Measurements from ENCODE around the gene PDZRN3.

PDZRN3 gene

DNA sequence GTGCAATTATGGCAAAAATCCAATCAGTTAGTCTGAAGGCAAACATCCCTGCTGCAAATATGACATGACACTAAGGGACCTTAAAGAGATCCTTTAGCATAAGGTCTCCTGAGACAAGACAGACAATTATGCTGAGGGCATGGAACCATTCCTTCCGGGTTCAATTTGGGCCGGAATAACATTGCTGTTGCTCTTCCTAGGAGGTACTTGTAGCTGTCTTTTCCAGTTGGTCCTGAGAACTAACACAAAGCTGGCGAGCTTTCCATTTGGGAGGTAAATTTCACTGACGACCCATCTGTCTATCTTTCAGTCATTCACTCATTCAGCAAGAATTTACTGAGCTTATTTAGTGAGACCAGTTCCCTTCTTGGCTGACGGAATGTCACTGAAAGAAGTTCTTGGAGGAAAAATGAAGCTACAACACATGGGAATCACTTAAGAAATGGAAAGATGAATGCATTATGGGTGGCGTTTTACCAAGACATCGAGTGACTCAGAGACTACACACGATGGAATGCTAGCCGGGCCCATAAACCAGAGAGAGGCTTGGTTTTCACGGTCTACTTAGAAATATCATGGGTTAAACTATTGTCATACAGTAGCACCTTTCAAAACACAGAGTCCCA, 215.5 kb downstream of the PDZRN3 start:
- Mint-ChIP-seq H3K4me1 (peaks cover 74% of the 10 kb centered on the region), H3K27ac (no peak overlapping the region), H3K27me3 (ENCODE audit: low read depth) (no peaks in the 10 kb centered on the region), H3K9me3 (no peaks in the 10 kb centered on the region), H3K36me3 (ENCODE audit: low read depth) (peaks cover 4% of the 10 kb centered on the region), H3K4me3 (no peak overlapping the region)
- TF ChIP-seq CTCF (IDR thresholded peaks at IDR 0.05; ENCODE audit: unreplicated experiment in 3 of 3), result no peak

DNA sequence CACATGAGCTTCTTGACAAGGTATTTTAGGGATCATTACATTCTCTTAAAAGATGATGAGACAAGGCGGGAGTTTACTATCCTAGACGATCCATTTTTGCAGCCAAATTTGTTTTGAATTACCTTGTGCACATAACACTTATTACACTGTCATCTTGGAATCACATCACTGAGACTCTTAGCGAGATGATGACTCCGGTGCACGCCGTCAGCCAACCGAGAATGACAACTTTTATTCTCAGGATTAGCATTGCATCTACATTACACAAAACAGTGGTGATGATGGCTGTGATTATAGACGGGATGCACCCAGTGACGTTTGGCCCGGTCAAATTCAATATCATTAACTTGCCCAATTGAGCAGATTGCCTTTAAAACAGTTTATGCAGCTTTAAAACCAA, 216.1 kb downstream of the PDZRN3 start:
- no peaks in the 10 kb centered on the region for H3K9me3 Mint-ChIP-seq
- H3K27me3 Mint-ChIP-seq (ENCODE audit: low read depth), result no peaks in the 10 kb centered on the region
- TF ChIP-seq CTCF (IDR thresholded peaks at IDR 0.05; ENCODE audit: unreplicated experiment in 3 of 3), result no peak
- peaks cover 77% of the 10 kb centered on the region for H3K4me1 Mint-ChIP-seq
- H3K4me3 Mint-ChIP-seq, result no peak overlapping the region
- H3K36me3 Mint-ChIP-seq (ENCODE audit: low read depth), result peaks cover 10% of the 10 kb centered on the region
- H3K27ac Mint-ChIP-seq, result no peak overlapping the region

GRCh38 chr3:73407577-73407976, 217.2 kb downstream of the PDZRN3 start:
- peaks cover 18% of the 10 kb centered on the region for H3K36me3 Mint-ChIP-seq (ENCODE audit: low read depth)
- H3K27ac Mint-ChIP-seq, result peak overlapping the region in 1 of 3 experiments; percentile 81
- H3K27me3 Mint-ChIP-seq (ENCODE audit: low read depth), result no peaks in the 10 kb centered on the region
- no peak for TF ChIP-seq CTCF (IDR thresholded peaks at IDR 0.05; ENCODE audit: unreplicated experiment in 3 of 3)
- H3K4me3 Mint-ChIP-seq, result no peak overlapping the region
- H3K4me1 Mint-ChIP-seq, result peaks cover 82% of the 10 kb centered on the region
- no peaks in the 10 kb centered on the region for H3K9me3 Mint-ChIP-seq

GRCh38 chr3:73405853-73406252, 218.9 kb downstream of the PDZRN3 start:
- H3K4me1 Mint-ChIP-seq, result peaks cover 82% of the 10 kb centered on the region
- H3K27ac Mint-ChIP-seq, result peak overlapping the region; percentile 60 to 93 (median 81)
- peaks cover 36% of the 10 kb centered on the region for H3K36me3 Mint-ChIP-seq (ENCODE audit: low read depth)
- H3K9me3 Mint-ChIP-seq, result no peaks in the 10 kb centered on the region
- TF ChIP-seq CTCF (IDR thresholded peaks at IDR 0.05; ENCODE audit: unreplicated experiment in 3 of 3), result no peak
- H3K27me3 Mint-ChIP-seq (ENCODE audit: low read depth), result no peaks in the 10 kb centered on the region
- no peak overlapping the region for H3K4me3 Mint-ChIP-seq

- Mint-ChIP-seq H3K4me3 (no peak overlapping the region), H3K27me3 (ENCODE audit: low read depth) (no peaks in the 10 kb centered on the region), H3K9me3 (no peaks in the 10 kb centered on the region), H3K4me1 (peaks cover 74% of the 10 kb centered on the region), H3K27ac (peak overlapping the region; percentile 32 to 93 (median 81)), H3K36me3 (ENCODE audit: low read depth) (peaks cover 43% of the 10 kb centered on the region)
- TF ChIP-seq CTCF (IDR thresholded peaks at IDR 0.05; ENCODE audit: unreplicated experiment in 3 of 3), result no peak
Measured at GRCh38 chr3:73405000-73405399, 219.7 kb downstream of the PDZRN3 start.

- no peak for TF ChIP-seq CTCF (IDR thresholded peaks at IDR 0.05; ENCODE audit: unreplicated experiment in 3 of 3)
- H3K27me3 Mint-ChIP-seq (ENCODE audit: low read depth), result no peaks in the 10 kb centered on the region
- H3K4me3 Mint-ChIP-seq, result no peak overlapping the region
- peaks cover 44% of the 10 kb centered on the region for H3K36me3 Mint-ChIP-seq (ENCODE audit: low read depth)
- peak overlapping the region; percentile 32 to 93 (median 81) for H3K27ac Mint-ChIP-seq
- no peaks in the 10 kb centered on the region for H3K9me3 Mint-ChIP-seq
- H3K4me1 Mint-ChIP-seq, result peaks cover 68% of the 10 kb centered on the region
Measured at GRCh38 chr3:73404435-73404834, 220.3 kb downstream of the PDZRN3 start.
